GM23248 (cell line): ENCODE results near the gene GTF2H4.

Experiments used
- EZH2 ChIP-seq: fragments of 200-600 bp; sonication (generic); IDR thresholded peaks from 2 replicates; pipeline ENCODE4 v1.6.1; 2018; ENCODE audit warnings: antibody characterized with exemption, mild to moderate bottlenecking; ENCODE audit not compliant: insufficient read depth, poor library complexity, severe bottlenecking
- EZH2phosphoT487 ChIP-seq: fragments of 200-600 bp; sonication (generic); IDR thresholded peaks from 2 replicates; pipeline ENCODE4 v1.6.1; 2018; ENCODE audit warnings: antibody characterized with exemption, moderate library complexity, mild to moderate bottlenecking, low read depth; ENCODE audit not compliant: insufficient read depth

DNA sequence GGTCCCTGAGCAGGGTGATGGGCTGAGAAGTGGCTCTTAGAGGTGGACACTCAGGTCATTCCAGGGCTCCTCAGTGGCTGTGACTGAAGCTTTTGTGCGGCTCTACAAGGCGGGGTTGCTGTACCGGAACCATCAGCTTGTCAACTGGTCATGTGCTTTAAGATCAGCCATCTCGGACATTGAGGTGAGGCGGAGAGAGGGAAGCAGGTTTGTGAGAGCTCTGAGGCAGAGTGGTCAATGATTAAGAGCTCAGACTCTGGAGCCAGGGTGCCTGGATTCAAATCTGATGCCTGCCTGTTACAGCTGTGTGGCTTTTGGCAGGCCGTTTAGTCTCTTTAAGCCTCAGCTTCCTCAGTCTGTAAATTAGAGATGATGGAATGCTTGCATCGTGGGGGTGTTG is 9.0 kb downstream of the GTF2H4 start:
- TF ChIP-seq EZH2 (no peak), EZH2phosphoT487 (no peak)
